HL-60 (cell line): Measurements from ENCODE around the gene ESR1.

Source experiments
- TF ChIP-seq, protein P1 (sequence below): IDR thresholded peaks from one replicate; pipeline ENCODE4 v1.5.1; 2011; ENCODE audit warnings: low read length, control low read depth, inconsistent platforms; ENCODE audit not compliant: insufficient read depth
- TF ChIP-seq, protein P2 (sequence below): IDR thresholded peaks from 2 replicates; pipeline ENCODE4 v1.6.1; 2012; ENCODE audit warnings: low read depth; ENCODE audit not compliant: insufficient replicate concordance

DNA sequence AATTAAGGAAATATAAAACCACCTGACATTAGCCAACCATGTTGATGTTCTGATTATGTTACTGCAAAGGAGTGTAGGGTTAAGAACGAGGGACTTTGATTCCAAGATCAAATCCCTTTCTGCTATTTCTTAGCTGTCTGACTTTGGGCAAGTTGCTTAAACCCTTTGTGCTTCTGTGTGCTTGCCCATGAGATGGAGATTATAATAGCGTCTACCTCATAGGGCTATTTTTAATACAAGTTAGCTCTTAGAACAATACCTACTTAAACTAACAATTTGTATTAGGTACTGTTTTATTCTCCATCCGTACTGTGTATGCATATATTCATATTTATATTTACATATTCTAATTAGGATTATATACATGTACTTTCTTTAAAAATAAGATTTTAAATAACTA lies 263.8 kb downstream of the ESR1 start:
- TF ChIP-seq, protein P1, sequence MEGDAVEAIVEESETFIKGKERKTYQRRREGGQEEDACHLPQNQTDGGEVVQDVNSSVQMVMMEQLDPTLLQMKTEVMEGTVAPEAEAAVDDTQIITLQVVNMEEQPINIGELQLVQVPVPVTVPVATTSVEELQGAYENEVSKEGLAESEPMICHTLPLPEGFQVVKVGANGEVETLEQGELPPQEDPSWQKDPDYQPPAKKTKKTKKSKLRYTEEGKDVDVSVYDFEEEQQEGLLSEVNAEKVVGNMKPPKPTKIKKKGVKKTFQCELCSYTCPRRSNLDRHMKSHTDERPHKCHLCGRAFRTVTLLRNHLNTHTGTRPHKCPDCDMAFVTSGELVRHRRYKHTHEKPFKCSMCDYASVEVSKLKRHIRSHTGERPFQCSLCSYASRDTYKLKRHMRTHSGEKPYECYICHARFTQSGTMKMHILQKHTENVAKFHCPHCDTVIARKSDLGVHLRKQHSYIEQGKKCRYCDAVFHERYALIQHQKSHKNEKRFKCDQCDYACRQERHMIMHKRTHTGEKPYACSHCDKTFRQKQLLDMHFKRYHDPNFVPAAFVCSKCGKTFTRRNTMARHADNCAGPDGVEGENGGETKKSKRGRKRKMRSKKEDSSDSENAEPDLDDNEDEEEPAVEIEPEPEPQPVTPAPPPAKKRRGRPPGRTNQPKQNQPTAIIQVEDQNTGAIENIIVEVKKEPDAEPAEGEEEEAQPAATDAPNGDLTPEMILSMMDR: no peak
- TF ChIP-seq, protein P2, sequence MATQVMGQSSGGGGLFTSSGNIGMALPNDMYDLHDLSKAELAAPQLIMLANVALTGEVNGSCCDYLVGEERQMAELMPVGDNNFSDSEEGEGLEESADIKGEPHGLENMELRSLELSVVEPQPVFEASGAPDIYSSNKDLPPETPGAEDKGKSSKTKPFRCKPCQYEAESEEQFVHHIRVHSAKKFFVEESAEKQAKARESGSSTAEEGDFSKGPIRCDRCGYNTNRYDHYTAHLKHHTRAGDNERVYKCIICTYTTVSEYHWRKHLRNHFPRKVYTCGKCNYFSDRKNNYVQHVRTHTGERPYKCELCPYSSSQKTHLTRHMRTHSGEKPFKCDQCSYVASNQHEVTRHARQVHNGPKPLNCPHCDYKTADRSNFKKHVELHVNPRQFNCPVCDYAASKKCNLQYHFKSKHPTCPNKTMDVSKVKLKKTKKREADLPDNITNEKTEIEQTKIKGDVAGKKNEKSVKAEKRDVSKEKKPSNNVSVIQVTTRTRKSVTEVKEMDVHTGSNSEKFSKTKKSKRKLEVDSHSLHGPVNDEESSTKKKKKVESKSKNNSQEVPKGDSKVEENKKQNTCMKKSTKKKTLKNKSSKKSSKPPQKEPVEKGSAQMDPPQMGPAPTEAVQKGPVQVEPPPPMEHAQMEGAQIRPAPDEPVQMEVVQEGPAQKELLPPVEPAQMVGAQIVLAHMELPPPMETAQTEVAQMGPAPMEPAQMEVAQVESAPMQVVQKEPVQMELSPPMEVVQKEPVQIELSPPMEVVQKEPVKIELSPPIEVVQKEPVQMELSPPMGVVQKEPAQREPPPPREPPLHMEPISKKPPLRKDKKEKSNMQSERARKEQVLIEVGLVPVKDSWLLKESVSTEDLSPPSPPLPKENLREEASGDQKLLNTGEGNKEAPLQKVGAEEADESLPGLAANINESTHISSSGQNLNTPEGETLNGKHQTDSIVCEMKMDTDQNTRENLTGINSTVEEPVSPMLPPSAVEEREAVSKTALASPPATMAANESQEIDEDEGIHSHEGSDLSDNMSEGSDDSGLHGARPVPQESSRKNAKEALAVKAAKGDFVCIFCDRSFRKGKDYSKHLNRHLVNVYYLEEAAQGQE: no peak
